ENCODE measurements around the gene DNAJC7. TPM values are rescaled to one million over a fixed set of nuclear protein-coding genes. Genes with fewer than 3 reads are reported as not detected.
A peak's percentile ranks its signal among the peaks of the same experiment; 100 is the strongest.

DNAJC7 gene
- total RNA-seq, 4 donors from 2014 or later, result 48.8 to 85.5 (median 63.7) TPM

GRCh38 chr17:41930009-41930832, 87.0 kb downstream of the DNAJC7 start, which contains the start of gene ODAD4:
TSS of gene ODAD4 (plus strand) at chr17:41930617. CDS start at chr17:41930724, 107 bp downstream.
- intact Hi-C loops (cut with DNase I; ENCODE audit: low total_unique reads), result no loop called here
- TF ChIP-seq CTCF (IDR thresholded peaks at IDR 0.05) (peak in 1 of 3 donors; percentile 89), POLR2A (IDR thresholded peaks at IDR 0.05) (peak in 1 of 2 donors; percentile 25)
- peak; percentile 94 to 99 for DNase-seq (ENCODE audit: low spot score in 2 of 2)
- WGBS, 2 donors, result 2% methylated on average over 43 of the region's 43 CpGs
- H3K4me3 ChIP-seq (ENCODE audit: low read depth, poor library complexity, severe bottlenecking), result peak within 1 kb of the TSS; percentile 7

GRCh38 chr17:41928693-41929251, 88.5 kb downstream of the DNAJC7 start:
- H3K4me3 ChIP-seq (ENCODE audit: low read depth, poor library complexity, severe bottlenecking), result no peak overlapping the region
- TF ChIP-seq POLR2A (IDR thresholded peaks at IDR 0.05) (no peak), CTCF (IDR thresholded peaks at IDR 0.05) (no peak)
- 73 to 79% methylated on average over 6 of the region's 6 CpGs for WGBS, 2 donors
- intact Hi-C loops (cut with DNase I; ENCODE audit: low total_unique reads), result no loop called here
- no peak for DNase-seq (ENCODE audit: low spot score in 2 of 2)

Other genes with a start within 250 kb of the DNAJC7 start
- 1,000 to 10,000 TPM; 1,980 to 2,336 (median 2,116) TPM for gene JUP, start 230.7 kb downstream of the DNAJC7 start, total RNA-seq
- gene P3H4, start 205.5 kb downstream of the DNAJC7 start, total RNA-seq, result 10 to 100 TPM; 12.8 to 14.5 (median 13.2) TPM
- gene FKBP10, start 204.4 kb downstream of the DNAJC7 start, total RNA-seq, result 10 to 100 TPM in 1 of 4 donors, 1 to 10 TPM in 3; 4.2 to 25.4 (median 6.8) TPM
- gene NT5C3B, start 181.2 kb downstream of the DNAJC7 start, total RNA-seq, result 10 to 100 TPM; 17.7 to 35.1 (median 25.9) TPM
- not detected for gene KLHL10, start 179.6 kb downstream of the DNAJC7 start, total RNA-seq
- 10 to 100 TPM; 23.6 to 27.7 (median 25.2) TPM for gene KLHL11, start 152.0 kb downstream of the DNAJC7 start, total RNA-seq
- gene ACLY, start 98.5 kb downstream of the DNAJC7 start, total RNA-seq, result 10 to 100 TPM; 50.3 to 73.0 (median 62.4) TPM
- under 1 TPM in 3 of 4 donors, not detected in 1; 0.13 to 0.42 (median 0.20) TPM for gene ODAD4, start 86.8 kb downstream of the DNAJC7 start, total RNA-seq
- 10 to 100 TPM; 37.2 to 63.8 (median 44.5) TPM for gene CNP, start 50.6 kb downstream of the DNAJC7 start, total RNA-seq
- 10 to 100 TPM; 44.6 to 57.9 (median 52.3) TPM for gene NKIRAS2, start 2.7 kb upstream of the DNAJC7 start, total RNA-seq
- 1 to 10 TPM in 3 of 4 donors, under 1 TPM in 1; 0.97 to 1.8 (median 1.5) TPM for gene C17orf113, start 33.2 kb upstream of the DNAJC7 start, total RNA-seq
- 1 to 10 TPM in 1 of 4 donors, under 1 TPM in 1, not detected in 2; 0.29 to 1.3 TPM for gene ZNF385C, start 81.0 kb upstream of the DNAJC7 start, total RNA-seq
- gene DHX58, start 95.3 kb upstream of the DNAJC7 start, total RNA-seq, result 10 to 100 TPM in 3 of 4 donors, 1 to 10 TPM in 1; 7.5 to 16.5 (median 12.1) TPM
- gene KAT2A, start 103.9 kb upstream of the DNAJC7 start, total RNA-seq, result 10 to 100 TPM; 25.3 to 55.5 (median 37.1) TPM
- under 1 TPM in 1 of 4 donors, not detected in 3; 0.23 TPM for gene HSPB9, start 105.4 kb upstream of the DNAJC7 start, total RNA-seq
- 100 to 1,000 TPM in 1 of 4 donors, 10 to 100 TPM in 3; 74.0 to 104 (median 87.4) TPM for gene RAB5C, start 137.6 kb upstream of the DNAJC7 start, total RNA-seq
- not detected for gene KCNH4, start 163.7 kb upstream of the DNAJC7 start, total RNA-seq
- gene HCRT, start 168.0 kb upstream of the DNAJC7 start, total RNA-seq, result not detected
- 10 to 100 TPM; 14.6 to 51.8 (median 20.7) TPM for gene GHDC, start 177.1 kb upstream of the DNAJC7 start, total RNA-seq

Data from lower leg skin (tissue), 4 donors.